Lung microvascular endothelial cell (primary cell): ENCODE measurements around the gene SGSM2. TPM values are rescaled to one million over a fixed set of nuclear protein-coding genes. Genes with fewer than 3 reads are reported as not detected.

Source experiments
- DNase-seq, 2 donors: peaks; one replicate each; pipeline versions ENCODE4 v3.0.0 to v3.0.0-alpha.2; 2010; ENCODE audit warnings: low read depth in 2 of 2
- total RNA-seq: library from RNA; depleted of rRNA; stranded (reverse); fragments of >200 nt; gene quantifications from 2 replicates; pipeline ENCODE4 v1.2.1, GENCODE V29; 2014

The SGSM2 gene
- total RNA-seq, 1 donor from 2014 or later: 37.5 TPM

DNA sequence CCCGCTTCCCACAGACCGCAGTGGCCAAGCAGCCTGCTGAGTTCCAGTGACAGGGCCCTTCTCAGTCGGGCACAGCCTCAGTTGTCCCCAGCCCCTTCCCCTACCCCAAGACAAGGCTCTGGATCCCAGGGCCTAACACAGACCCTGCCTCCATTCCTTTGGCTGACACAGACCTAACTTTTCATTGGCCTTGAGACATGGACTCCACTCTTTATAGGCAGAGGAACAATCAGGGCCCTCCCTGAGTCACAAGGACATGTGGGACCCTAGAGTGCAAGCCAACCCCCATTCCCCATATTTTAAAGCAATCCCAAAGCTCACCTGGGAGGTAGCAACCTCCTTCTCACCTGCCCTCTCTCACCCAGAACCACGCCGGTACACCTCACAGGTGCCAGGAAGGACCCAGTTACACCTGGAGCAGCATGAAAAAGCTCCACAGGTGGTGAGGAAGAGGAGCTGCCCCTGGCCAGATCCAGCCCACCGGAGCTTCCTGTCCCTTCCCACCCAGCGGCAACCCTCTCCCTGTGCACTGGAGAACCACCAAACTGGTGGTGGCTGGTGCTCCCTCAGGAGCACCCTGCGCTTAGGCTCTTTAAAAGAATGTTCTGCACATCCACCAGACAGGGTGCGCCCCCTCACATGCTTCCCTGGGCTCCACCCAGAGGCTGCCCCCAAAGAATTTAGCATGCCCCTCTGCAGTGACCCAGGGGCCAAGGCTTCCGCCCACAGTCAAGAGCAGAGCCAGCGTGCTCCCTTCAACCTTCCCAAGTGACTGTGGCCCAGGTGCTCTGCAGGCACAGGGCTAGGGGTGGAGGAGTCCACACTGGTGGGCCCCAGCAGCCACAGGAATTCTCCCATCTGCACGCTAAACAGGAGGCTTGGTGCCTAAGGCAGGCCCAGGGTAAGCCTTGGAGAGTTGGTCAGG, 60.2 kb downstream of the SGSM2 start:
- DNase-seq: no peak

DNA sequence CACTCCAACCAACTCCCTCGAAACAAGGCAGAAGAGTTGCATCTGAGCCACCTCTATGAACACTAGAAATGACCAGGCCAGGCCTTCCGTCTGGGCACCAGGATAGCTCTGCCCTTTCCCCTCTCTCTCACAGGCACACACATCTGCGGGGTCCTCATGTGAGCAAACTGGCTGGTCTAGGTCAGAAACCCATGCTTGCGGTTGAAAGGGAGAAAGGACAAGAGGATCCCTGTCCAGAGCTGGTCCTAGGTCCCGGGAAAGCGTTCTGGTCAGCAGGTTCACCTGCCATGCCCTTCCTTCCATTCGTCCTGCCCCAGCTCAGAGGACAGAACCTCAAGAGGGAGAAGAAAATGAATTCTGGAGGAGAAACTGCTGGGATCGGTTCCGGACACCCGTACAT, 60.9 kb downstream of the SGSM2 start:
- no peak for DNase-seq

GRCh38 chr17:2398655-2399571, 61.6 kb downstream of the SGSM2 start:
- peak; percentile 85 to 93 for DNase-seq

DNA sequence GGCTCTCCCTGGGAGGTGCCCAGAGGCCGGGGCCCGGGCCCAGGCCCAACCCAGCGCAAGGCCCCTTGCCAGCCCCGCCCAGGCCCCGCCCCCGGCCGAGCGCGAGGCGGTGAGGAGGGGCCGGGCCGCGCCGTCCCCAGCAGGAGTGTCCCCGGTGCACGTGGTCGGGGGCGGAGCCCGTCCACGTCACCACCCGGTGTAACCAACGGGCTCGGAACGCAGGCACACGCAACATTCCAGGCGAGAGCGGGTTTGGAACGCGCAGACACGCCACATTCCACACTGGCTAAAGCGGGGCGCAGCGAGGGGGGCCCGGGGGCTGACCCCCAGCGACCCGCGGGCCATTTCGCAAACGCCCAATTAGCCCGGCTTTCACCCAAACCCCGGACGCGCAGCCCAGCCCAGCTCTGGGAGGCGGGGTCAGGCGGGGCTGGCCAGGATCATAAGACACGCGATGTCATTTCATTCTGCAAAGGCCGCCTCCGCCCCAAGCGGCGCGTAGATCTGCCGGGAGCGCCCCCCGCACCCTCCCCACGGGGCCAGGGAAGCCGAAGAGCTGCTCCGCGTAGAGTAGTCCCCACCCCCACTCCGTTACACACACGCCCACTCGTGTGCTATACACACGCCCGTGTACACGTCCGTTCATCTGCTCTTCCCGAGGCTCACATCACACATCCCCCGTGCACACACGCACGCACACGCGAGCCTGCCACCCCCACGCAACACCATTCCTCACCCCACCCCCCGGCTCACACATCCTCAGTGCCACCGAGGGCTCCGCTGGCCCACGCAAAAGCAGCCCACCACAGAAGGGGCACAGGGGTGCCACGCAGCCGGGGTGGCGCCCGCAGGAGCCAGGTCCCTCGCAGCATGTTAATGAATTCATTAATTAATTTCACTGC, 62.5 kb downstream of the SGSM2 start:
- peak; percentile 97 to 98 for DNase-seq

DNA sequence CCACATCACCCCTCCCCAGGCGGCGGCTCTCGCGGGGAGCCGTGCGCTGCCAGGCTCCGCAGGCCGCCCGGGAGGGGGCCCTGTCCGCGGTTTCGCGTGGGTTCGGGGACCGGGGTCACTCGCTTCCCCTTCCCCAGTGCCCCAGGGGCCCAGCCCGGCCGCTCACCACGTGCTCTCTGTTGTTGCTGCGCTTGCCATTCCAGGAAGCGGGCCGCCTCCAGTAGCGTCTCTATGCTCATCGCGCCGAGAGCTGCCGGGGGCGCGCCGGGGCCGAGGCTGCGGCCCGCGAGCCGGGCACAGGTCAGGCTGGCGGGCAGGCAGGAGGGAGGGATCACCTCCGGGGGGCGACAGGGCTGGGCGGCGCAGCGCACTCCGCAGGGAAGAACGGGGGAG, 63.2 kb downstream of the SGSM2 start:
- DNase-seq: peak; percentile 61 to 70

DNA sequence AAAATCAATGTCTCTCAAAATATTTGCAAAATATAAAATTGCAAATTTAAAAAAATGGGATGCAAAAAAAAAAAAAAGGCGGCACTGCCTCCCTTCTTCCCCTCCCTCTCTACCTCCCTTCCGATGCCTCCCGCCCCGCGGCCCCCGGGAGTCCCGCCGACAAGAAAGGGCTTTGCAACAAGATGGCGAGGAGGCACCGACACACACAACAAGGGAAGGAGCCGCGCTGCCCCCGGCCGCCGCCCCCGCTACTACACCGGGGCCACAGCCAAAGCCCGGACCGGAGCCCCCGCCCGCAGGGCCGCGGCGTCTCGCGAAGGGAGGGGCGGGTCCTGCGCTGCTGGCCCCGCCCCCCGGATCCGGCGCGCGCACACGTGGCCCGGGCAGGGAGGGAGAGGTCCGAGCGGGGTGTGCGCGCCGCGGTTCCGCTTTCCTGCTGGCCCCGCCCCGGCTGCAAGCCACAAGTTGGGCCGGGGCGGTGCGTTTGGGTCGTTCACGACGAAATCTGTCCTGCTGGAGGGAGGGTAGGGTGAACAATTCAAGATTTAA, 63.6 kb downstream of the SGSM2 start, which contains the start of gene MNT:
MNT (minus strand) TSS at position 184 of the 549 bp plus-strand sequence. CDS start 348 bp downstream, outside the sequence.
- peak; percentile 97 to 98 for DNase-seq

DNA sequence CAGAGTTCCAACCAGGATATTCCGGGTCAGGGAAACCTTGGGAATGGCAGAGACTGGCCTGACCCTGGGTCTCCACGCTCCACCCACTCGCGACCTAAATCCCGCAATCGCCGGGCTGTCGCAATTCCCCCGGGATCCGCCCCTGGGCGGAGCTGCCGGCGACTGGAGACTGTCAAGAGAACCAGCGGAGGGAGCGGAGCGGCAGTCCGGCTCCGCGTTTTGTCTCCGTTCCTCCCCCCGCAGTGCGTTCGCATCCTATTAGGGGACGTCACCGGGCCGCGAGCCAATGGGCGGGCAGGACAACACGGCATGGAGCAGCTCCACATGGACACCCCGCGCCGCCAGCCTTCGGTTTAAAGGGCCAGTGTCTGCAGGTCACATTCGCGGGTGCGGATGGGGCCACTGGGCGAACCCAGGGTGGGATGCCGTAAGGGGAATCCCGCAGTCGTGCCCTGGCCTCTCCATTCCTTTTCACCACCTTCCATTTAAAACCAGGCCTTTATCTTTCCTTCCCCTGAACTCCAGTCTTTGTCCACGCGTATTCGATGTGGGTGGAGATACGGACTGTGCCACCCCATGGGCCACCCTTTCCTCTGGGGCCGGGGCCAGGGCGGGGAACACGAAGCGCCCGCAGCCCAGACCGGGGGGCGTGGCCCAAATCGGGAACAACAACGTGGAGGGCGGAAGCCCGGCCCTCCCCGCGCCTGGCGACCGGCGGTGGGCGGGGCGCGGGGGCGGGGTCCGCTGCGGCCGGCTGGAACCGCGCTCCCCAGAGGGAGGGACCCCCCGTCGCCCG, 64.3 kb downstream of the SGSM2 start:
- DNase-seq: peak; percentile 100

GRCh38 chr17:2402544-2402943, 65.2 kb downstream of the SGSM2 start:
- DNase-seq: no peak

DNA sequence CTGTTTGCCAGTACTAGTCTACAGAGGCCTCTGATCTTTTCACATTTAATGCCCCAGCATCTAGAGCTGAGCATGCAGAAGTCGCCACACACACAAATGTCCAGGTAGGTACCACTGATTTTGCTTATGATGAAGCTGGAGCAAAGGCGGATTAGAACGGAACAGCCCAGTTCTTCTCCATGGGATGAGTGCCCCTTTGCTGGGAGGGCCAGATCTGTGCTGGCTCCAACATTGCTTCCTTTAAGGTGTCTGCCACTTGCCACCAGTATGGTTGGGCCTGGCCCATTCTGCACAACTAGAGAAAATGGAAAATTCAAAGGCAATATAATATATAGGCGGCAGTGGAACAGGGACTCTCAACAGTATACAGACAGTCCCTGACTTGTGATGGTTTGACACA, 65.7 kb downstream of the SGSM2 start:
- no peak for DNase-seq

DNA sequence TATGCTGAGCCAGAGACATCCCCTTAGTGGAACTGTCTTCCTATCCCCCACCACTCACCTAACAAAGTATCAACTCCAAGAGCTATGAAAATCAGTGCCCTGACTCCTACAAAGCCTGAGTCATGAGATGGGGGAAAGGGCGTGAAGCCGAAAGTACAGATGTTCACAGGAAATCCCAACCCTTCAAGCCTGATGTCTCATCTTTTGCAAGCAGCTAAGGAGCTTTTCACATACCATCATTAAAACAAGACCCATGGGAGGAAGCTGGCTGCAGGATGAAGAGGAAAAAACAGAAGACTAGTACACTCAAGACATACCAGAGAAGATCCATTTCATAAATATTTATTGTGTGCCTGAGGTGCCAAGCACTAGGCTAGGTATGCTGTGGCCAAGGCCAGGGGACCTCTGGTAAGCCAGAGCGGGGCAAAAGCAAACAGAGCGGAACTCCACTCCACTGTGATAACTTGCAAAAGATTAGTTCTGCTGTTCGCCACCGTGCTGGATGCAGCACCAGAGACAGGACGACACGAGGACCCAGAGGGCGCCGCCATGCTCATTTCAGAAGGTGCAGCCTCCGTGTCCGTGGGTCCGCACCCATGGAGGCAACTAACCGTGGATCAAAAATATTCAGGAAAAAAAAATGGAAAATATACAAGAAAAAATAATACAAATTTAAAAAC, 68.1 kb downstream of the SGSM2 start:
- DNase-seq: peak in 1 of 2 donors; percentile 88

- DNase-seq: no peak
Observed at GRCh38 chr17:2406271-2406902, 69.1 kb downstream of the SGSM2 start.

- peak in 1 of 2 donors; percentile 92 for DNase-seq
Observed at GRCh38 chr17:2406903-2407790, 69.8 kb downstream of the SGSM2 start.

DNA sequence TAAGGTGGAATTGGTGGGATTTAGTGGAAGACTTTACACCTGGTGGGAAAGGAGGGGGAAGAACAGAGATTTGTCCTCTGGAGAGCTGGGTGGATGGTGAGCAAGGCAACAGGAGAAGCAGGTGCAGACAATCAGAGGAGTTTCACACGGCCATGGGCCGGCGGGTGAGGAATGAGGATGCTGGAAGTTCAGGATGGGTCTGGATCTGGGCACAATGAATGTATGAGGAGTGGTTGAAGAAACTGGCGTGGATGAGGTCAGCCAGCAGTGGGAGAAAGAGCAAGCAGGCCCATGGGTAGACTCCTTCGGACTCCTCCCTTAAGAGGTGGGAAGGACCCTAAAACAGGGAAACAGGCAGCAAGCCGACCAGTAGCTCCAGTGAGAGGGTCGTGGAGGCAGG, 73.7 kb downstream of the SGSM2 start:
- no peak for DNase-seq

- peak; percentile 43 to 45 for DNase-seq
Observed at GRCh38 chr17:2412561-2413021, 75.3 kb downstream of the SGSM2 start.

DNA sequence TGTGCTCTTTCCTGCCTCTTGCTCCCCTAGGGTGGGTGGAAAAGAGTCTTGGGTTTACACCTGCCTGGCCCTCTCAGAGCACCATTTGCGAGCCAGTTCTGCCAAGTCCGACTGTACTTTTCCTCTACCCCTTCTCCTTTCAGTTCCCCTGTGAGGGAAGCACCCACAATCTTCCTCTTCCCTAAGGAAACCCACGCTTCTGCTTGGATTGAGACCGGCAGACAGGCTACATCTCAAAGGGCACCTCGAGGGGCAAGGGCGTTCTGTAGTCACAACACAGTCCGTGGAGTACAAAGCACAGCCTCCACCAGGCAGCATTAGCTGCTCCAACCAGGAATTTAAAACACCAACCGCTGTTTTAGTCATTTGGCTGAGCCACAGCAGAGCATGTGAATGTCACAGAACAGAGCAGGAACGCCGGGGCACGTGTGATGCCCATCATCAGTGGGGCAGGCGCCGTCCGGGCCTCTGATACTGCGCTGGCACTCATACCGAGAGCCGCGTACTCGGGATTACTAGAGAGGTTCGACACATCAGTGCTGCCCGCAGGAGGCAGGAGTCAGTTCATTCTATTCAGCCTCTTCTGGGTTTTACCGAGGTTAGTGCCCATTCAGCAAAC, 77.3 kb downstream of the SGSM2 start:
- no peak for DNase-seq

DNA sequence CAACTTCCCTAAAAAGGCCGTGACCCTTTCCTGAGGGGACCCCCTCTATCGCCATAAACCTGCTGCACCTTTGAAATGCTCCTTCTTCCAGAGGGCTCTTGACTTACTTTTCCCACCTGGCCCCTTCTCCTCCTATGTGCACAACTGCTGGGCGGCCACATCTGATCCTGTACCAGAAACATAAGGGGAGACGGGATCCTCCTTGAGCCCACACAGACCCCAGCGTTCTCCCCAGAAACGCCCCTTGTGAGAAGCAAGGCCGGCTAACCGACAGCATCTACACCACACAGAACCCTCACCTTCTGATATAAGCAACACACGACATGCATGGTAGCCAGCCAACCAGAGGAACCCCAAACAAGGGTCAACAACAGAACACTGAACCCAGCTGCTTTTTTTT, 77.8 kb downstream of the SGSM2 start:
- DNase-seq: no peak
